ENCODE results near the gene RASEF. TPM values are rescaled to one million over a fixed set of nuclear protein-coding genes. Genes with fewer than 3 reads are reported as not detected.

The RASEF gene
- total and polyA plus RNA-seq, 2 donors (not counting 3 experiments of a cell fraction or from before 2014, with no cell fraction given) = 0.11 TPM; not detected in 1

- BruUV-seq (replicated peaks) = no TSS peak
- no peak for DNase-seq (ENCODE audit: low read depth, low spot score)
Measured at GRCh38 chr9:82991671-82992070, 71.3 kb downstream of the RASEF start.

More at GRCh38 chr9:82991671-82992070, 71.3 kb downstream of the RASEF start:
- dilution Hi-C loops (cut with MboI; ENCODE audit: extremely low pct_ligation_motif_present, low sequenced_read_pairs) (no loop called here), intact Hi-C loops (cut with micrococcal nuclease) (no loop called here)
- H3K79me2 ChIP-seq (ENCODE audit: control insufficient read depth, insufficient read depth, low read length) = no peaks in the 10 kb centered on the region
- H3K9me1 ChIP-seq (replicated peaks; ENCODE audit: control insufficient read depth, extremely low read depth, insufficient read depth, low read length) = no peaks in the 10 kb centered on the region
- H3K36me3 ChIP-seq (ENCODE audit: control insufficient read depth in 2 of 2, extremely low read depth in 1 of 2, insufficient read depth in 2 of 2, low read length in 2 of 2) = no peaks in the 10 kb centered on the region
- H3K4me1 ChIP-seq (ENCODE audit: control insufficient read depth, extremely low read depth, insufficient read depth, low read length) = no peaks in the 10 kb centered on the region
- no peak overlapping the region for H3K27ac ChIP-seq (ENCODE audit: insufficient read depth, low read depth, low read length)
- no peak for FAIRE-seq
- H3K27me3 ChIP-seq (ENCODE audit: control insufficient read depth in 2 of 2, insufficient read depth in 2 of 2, low read length in 2 of 2) = no peaks in the 10 kb centered on the region
- no peak overlapping the region for H3K4me2 ChIP-seq (ENCODE audit: insufficient read depth, low read length)
- no peaks in the 10 kb centered on the region for H3K9me3 ChIP-seq (replicated peaks; ENCODE audit: control insufficient read depth, insufficient read depth, low read length)
- H4K20me1 ChIP-seq (replicated peaks; ENCODE audit: control insufficient read depth, extremely low read depth, insufficient read depth, low read length) = no peaks in the 10 kb centered on the region
- H2AFZ ChIP-seq (ENCODE audit: low read depth, low read length) = no peak overlapping the region
- ChIA-PET POLR2A (no interaction called here), CTCF (no interaction called here)
- no peak overlapping the region for H3K4me3 ChIP-seq (replicated peaks in 1 of 3; ENCODE audit: insufficient read depth in 1 of 3, low read depth in 1 of 3, low read length in 3 of 3)
- no peak for TF ChIP-seq MYC (IDR thresholded peaks at IDR 0.05; ENCODE audit: low read depth, low read length)
- no peak for TF ChIP-seq MAX (IDR thresholded peaks at IDR 0.05; ENCODE audit: insufficient read depth, insufficient read length)
- TF ChIP-seq CTCF (IDR thresholded peaks at IDR 0.05; ENCODE audit: extremely low read depth in 1 of 2, insufficient read depth in 1 of 2, low read depth in 1 of 2, low read length in 2 of 2) = no peak
- TF ChIP-seq POLR2AphosphoS5 (IDR thresholded peaks at IDR 0.05; ENCODE audit: insufficient read depth, low read depth, low read length) = no peak
- TF ChIP-seq POLR2A (IDR thresholded peaks at IDR 0.05; ENCODE audit: low read depth, low read length) = no peak
- no peak for TF ChIP-seq EZH2 (IDR thresholded peaks at IDR 0.05; ENCODE audit: borderline replicate concordance, low read depth, low read length, severe bottlenecking)
- TF ChIP-seq FOS (IDR thresholded peaks at IDR 0.05; ENCODE audit: borderline replicate concordance, insufficient read depth, low read length) = no peak
- no peak for TF ChIP-seq JUN (IDR thresholded peaks at IDR 0.05; ENCODE audit: borderline replicate concordance, insufficient read depth, insufficient read length, low read depth)
- H3K9ac ChIP-seq (replicated peaks; ENCODE audit: extremely low read depth, insufficient read depth, low read length) = no peak overlapping the region
